ENCODE measurements around the gene TEK.

Gene TEK

GRCh38 chr9:27149651-27150050, 40.6 kb downstream of the TEK start:
- DNase-seq (ENCODE audit: low read depth): no peak
- TF ChIP-seq POLR2A (IDR thresholded peaks at IDR 0.05; ENCODE audit: extremely low read depth, insufficient read length) (no peak), MYC (IDR thresholded peaks at IDR 0.05; ENCODE audit: low read depth, low read length) (no peak), CTCF (IDR thresholded peaks at IDR 0.05; ENCODE audit: low read depth, low read length) (no peak)
- no peak overlapping the region for H3K4me3 ChIP-seq (ENCODE audit: low read depth, low read length)

GRCh38 chr9:27150746-27151406, 41.9 kb downstream of the TEK start:
- no peak for DNase-seq (ENCODE audit: low read depth)
- TF ChIP-seq CTCF (IDR thresholded peaks at IDR 0.05; ENCODE audit: low read depth, low read length) (no peak), MYC (IDR thresholded peaks at IDR 0.05; ENCODE audit: low read depth, low read length) (no peak), POLR2A (IDR thresholded peaks at IDR 0.05; ENCODE audit: extremely low read depth, insufficient read length) (no peak), MAX (IDR thresholded peaks at IDR 0.05; ENCODE audit: low read depth, low read length) (no peak)

GRCh38 chr9:27151693-27152404, 42.8 kb downstream of the TEK start:
- H3K4me3 ChIP-seq (ENCODE audit: low read depth, low read length): no peak overlapping the region
- TF ChIP-seq MAX (IDR thresholded peaks at IDR 0.05; ENCODE audit: low read depth, low read length): no peak
- no peak for TF ChIP-seq CTCF (IDR thresholded peaks at IDR 0.05; ENCODE audit: low read depth, low read length)
- no peak for TF ChIP-seq POLR2A (IDR thresholded peaks at IDR 0.05; ENCODE audit: extremely low read depth, insufficient read length)
- TF ChIP-seq MYC (IDR thresholded peaks at IDR 0.05; ENCODE audit: low read depth, low read length): no peak

More at GRCh38 chr9:27150746-27151406, 41.9 kb downstream of the TEK start:
- H3K4me3 ChIP-seq (ENCODE audit: low read depth, low read length): no peak overlapping the region

GRCh38 chr9:27152405-27152718, 43.3 kb downstream of the TEK start:
- H3K4me3 ChIP-seq (ENCODE audit: low read depth, low read length): no peak overlapping the region
- DNase-seq (ENCODE audit: low read depth): no peak
- TF ChIP-seq MAX (IDR thresholded peaks at IDR 0.05; ENCODE audit: low read depth, low read length): no peak
- TF ChIP-seq CTCF (IDR thresholded peaks at IDR 0.05; ENCODE audit: low read depth, low read length): no peak
- no peak for TF ChIP-seq POLR2A (IDR thresholded peaks at IDR 0.05; ENCODE audit: extremely low read depth, insufficient read length)
- TF ChIP-seq MYC (IDR thresholded peaks at IDR 0.05; ENCODE audit: low read depth, low read length): no peak

More at GRCh38 chr9:27151693-27152404, 42.8 kb downstream of the TEK start:
- no peak for DNase-seq (ENCODE audit: low read depth)

GRCh38 chr9:27154908-27155307, 45.9 kb downstream of the TEK start:
- DNase-seq (ENCODE audit: low read depth): no peak
- H3K4me3 ChIP-seq (ENCODE audit: low read depth, low read length): no peak overlapping the region
- no peak for TF ChIP-seq MAX (IDR thresholded peaks at IDR 0.05; ENCODE audit: low read depth, low read length)
- no peak for TF ChIP-seq CTCF (IDR thresholded peaks at IDR 0.05; ENCODE audit: low read depth, low read length)
- TF ChIP-seq POLR2A (IDR thresholded peaks at IDR 0.05; ENCODE audit: extremely low read depth, insufficient read length): no peak
